HepG2 (cell line): ENCODE measurements around the gene MAN1C1. TPM values are rescaled to one million over a fixed set of nuclear protein-coding genes. Genes with fewer than 3 reads are reported as not detected.

Source experiments
- ATAC-seq: fragments of 200-7000 bp; cut with Tn5 transposase; 3 replicates; pipeline ENCODE4 v1.9.1; 2020; ENCODE audit warnings: mild to moderate bottlenecking, moderate library complexity
- BruUV-seq: library from RNA; stranded (reverse); fragments of 400-500 nt; replicated peaks from 2 replicates; lab custom pipeline; 2021; lab: Mats Ljungman, UMichigan
- CTCF ChIA-PET: fragments of 300-600 bp; formaldehyde crosslinking; extraction: SDS; loops from one replicate; lab custom pipeline; 2021; ENCODE audit warnings: low total read pairs, inconsistent platforms, low intra/inter-chr PET ratio; lab: Yijun Ruan, JAX
- POLR2A ChIA-PET: fragments of 350-600 bp; sonication (Branson Sonifier 250); formaldehyde crosslinking; loops from one replicate; lab custom pipeline; 2020; ENCODE audit warnings: antibody characterized with exemption, inconsistent platforms; lab: Yijun Ruan, JAX
- DNase-seq: peaks from one replicate; pipeline ENCODE4 v3.0.0-alpha.2; 2015; ENCODE audit warnings: low spot score
- FAIRE-seq: peaks from 3 replicates; lab custom pipeline; 2011; peaks lifted over from hg19 to GRCh38; lab: Jason Lieb, UNC
- H2AFZ ChIP-seq: one replicate; pipeline ENCODE4 v1.6.1; 2011; ENCODE audit warnings: low read length, inconsistent platforms
- H3K27ac ChIP-seq: fragments of 300-600 bp; 3 replicates; pipeline ENCODE4 v1.8.0; 2011; ENCODE audit warnings: mixed run types, mild to moderate bottlenecking, mixed read lengths, low read length, inconsistent platforms; ENCODE audit not compliant: insufficient read depth; ENCODE audit errors: extremely low read length
- H3K27me3 ChIP-seq, 2 experiments: fragments of 200-600 bp in 1 of 2; 2 replicates in 1 of 2; 3 replicates in 1 of 2; pipeline versions ENCODE4 v1.6.0 to v1.8.0; 2011; ENCODE audit warnings: low read length in 2 of 2, mild to moderate bottlenecking in 2 of 2, moderate library complexity in 2 of 2, inconsistent platforms in 1 of 2; ENCODE audit not compliant: insufficient read depth in 2 of 2, control insufficient read depth in 1 of 2
- H3K36me3 ChIP-seq, 2 experiments: fragments of 200-600 bp in 1 of 2; replicated peaks in 1 of 2; 2 replicates in 1 of 2; 3 replicates in 1 of 2; pipeline versions ENCODE4 v1.5.1 to v1.8.0; 2011; ENCODE audit warnings: low read length in 2 of 2, inconsistent platforms in 1 of 2; ENCODE audit not compliant: insufficient read depth in 2 of 2, control insufficient read depth in 1 of 2
- H3K4me1 ChIP-seq: 2 replicates; pipeline ENCODE4 v1.5.1; 2012; ENCODE audit warnings: low read length, inconsistent platforms; ENCODE audit not compliant: insufficient read depth
- H3K4me2 ChIP-seq: 2 replicates; pipeline ENCODE4 v1.6.0; 2011; ENCODE audit warnings: low read depth, low read length, inconsistent platforms
- H3K4me3 ChIP-seq, 3 experiments: fragments of 200-600 bp in 1 of 3; sonication (generic), shearing (Covaris generic) in 1 of 3; replicated peaks in 1 of 3; 2 replicates each; pipeline ENCODE4 v1.5.1; 2011 to 2016; ENCODE audit warnings: low read length in 3 of 3, inconsistent platforms in 2 of 3, low read depth in 2 of 3, mild to moderate bottlenecking in 2 of 3, control low read depth in 1 of 3, mixed read lengths in 1 of 3; ENCODE audit not compliant: insufficient read depth in 1 of 3
- H3K79me2 ChIP-seq: one replicate; pipeline ENCODE4 v1.6.1; 2011; ENCODE audit warnings: low read length, inconsistent platforms; ENCODE audit not compliant: insufficient read depth
- H3K9ac ChIP-seq: 2 replicates; pipeline ENCODE4 v1.6.0; 2011; ENCODE audit warnings: mild to moderate bottlenecking, low read depth, low read length, inconsistent platforms; ENCODE audit not compliant: insufficient read depth
- H3K9me3 ChIP-seq: 2 replicates; pipeline ENCODE4 v1.5.1; 2012; ENCODE audit warnings: mild to moderate bottlenecking, low read length
- H4K20me1 ChIP-seq: 2 replicates; pipeline ENCODE4 v1.6.0; 2011; ENCODE audit warnings: inconsistent platforms, mild to moderate bottlenecking, low read length, moderate library complexity; ENCODE audit not compliant: insufficient read depth
- ARID2 ChIP-seq: sonication (generic); formaldehyde crosslinking; IDR thresholded peaks from 2 replicates; pipeline ENCODE4 v1.8.1; 2022; ENCODE audit warnings: mild to moderate bottlenecking, missing genetic modification reagents, borderline replicate concordance
- ZMYM2 ChIP-seq: sonication (generic); formaldehyde crosslinking; IDR thresholded peaks from 2 replicates; pipeline ENCODE4 v1.8.0; 2022; ENCODE audit warnings: mild to moderate bottlenecking, missing genetic modification reagents
- ZNF382 ChIP-seq: sonication (generic); formaldehyde crosslinking; IDR thresholded peaks from 2 replicates; pipeline ENCODE4 v1.5.0; 2020; ENCODE audit warnings: missing genetic modification reagents, mild to moderate bottlenecking, borderline replicate concordance
- ZNF619 ChIP-seq: sonication (generic); formaldehyde crosslinking; IDR thresholded peaks from 2 replicates; pipeline ENCODE4 v1.4.0; 2020; ENCODE audit warnings: mild to moderate bottlenecking, missing genetic modification reagents
- ZNF75D ChIP-seq: sonication (generic); formaldehyde crosslinking; IDR thresholded peaks from 2 replicates; pipeline ENCODE4 v1.8.1; 2023; ENCODE audit warnings: missing genetic modification reagents, mild to moderate bottlenecking, borderline replicate concordance
- WGBS: methylation state at CpG from one replicate; pipeline ENCODE4 v1.1.6; 2017; ENCODE audit warnings: low lambda C conversion rate; 5-methylcytosine and 5-hydroxymethylcytosine counted together
- in situ Hi-C: cut with HindIII; loops from 2 replicates; pipeline ENCODE4 v1.10.0; 2017; ENCODE audit warnings: low pct_unique_long_range_greater_than_20kb; ENCODE audit not compliant: extremely low pct_ligation_motif_present
- intact Hi-C: fragments of 100-400 bp; cut with micrococcal nuclease; formaldehyde crosslinking; loops from one replicate; pipeline ENCODE4 v1.10.0; 2022; ENCODE audit not compliant: unreplicated experiment
- polyA plus RNA-seq, 8 experiments: library from polyadenylated mRNA; depleted of rRNA in 3 of 8; stranded (reverse) in 7 of 8; unstranded in 1 of 8; fragments of >200 nt; fragmentation: Illumina TruSeq in 4 of 8; extraction: Trizol in 4 of 8; gene quantifications; 2 replicates each; pipeline versions ENCODE4 v1.2.1 to v1.2.3, GENCODE V29; 2011 to 2016; ENCODE audit warnings: low read depth in 4 of 8, missing spikeins in 1 of 8, mixed read lengths in 1 of 8; ENCODE audit not compliant: insufficient read depth in 1 of 8
- total RNA-seq, 5 experiments: library from RNA; depleted of rRNA; stranded (reverse); fragments of >200 nt; fragmentation: Illumina TruSeq; extraction: Trizol; gene quantifications; 2 replicates each; pipeline ENCODE4 v1.2.3, GENCODE V29; 2016; ENCODE audit warnings: low read depth in 1 of 5
- TF ChIP-seq, protein P1 (sequence below): sonication (generic); formaldehyde crosslinking; IDR thresholded peaks from 2 replicates; pipeline ENCODE4 v1.5.0; 2020; ENCODE audit warnings: missing genetic modification reagents
- TF ChIP-seq, protein P2 (sequence below): sonication (generic); formaldehyde crosslinking; IDR thresholded peaks from 2 replicates; pipeline ENCODE4 v1.4.0; 2020; ENCODE audit warnings: missing genetic modification reagents
- TF ChIP-seq, protein P3 (sequence below): sonication (generic); formaldehyde crosslinking; IDR thresholded peaks from 2 replicates; pipeline ENCODE4 v1.4.0; 2020; ENCODE audit warnings: missing genetic modification reagents

The MAN1C1 gene
- total and polyA plus RNA-seq, 2 of the 13 experiments (the other 11 are each of a cell fraction or from before 2014, with no cell fraction given), result 0.18 to 0.49 TPM

DNA sequence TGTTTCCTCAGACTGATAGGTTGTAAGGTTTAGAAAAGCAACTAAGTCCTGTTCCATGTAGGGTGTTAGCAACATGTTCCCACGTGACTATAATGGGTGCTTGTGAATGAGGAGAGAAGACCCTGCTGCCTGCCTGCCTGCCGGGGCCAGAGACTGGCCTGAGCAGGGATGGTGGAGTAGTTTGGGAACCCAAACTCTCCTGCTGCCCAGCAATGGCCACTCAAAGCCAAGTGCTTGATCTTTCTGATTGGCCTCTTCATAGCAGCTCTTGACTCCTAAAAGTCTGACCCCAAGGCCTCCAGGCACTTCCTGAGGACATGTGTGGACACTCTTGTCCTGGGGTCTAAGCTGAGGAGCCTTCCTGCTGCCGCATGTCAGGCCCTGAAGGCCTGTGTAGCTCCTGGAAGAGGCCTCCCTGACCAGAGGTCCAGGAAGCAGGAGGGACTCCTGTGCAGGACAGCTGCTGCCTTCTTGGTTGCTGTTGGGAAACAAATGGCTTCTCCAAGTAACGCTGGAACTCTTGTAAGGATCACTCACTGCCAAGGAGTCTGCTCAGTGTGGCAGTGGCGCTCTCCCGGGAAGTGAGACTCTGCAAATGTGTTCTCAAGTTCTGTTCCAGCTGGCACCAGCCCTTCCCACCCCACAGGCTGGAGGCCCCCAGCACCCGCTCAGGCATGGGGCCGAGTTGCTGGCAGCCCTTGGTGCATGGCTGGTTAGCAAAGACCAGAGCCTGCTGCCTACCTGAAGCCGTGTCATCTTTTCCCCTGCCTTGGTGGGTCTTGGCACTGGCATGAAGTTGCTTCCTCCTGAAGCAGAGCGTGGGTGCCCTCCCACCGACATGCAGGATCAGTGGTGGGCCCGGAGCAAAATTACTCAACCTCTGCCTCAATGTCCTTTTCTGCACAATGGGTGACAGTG lies 35.5 kb downstream of the MAN1C1 start:
- intact Hi-C loops (no loop called here), in situ Hi-C loops (no loop called here)
- ATAC-seq (no peak), DNase-seq (no peak), FAIRE-seq (no peak)
- POLR2A ChIA-PET, result interaction anchor here (0.6 kb wide), 1 partner anchor 213 kb away, joined by 3 read pairs; no protein-coding TSS in a partner anchor
- Histone ChIP-seq H3K4me1 (no peaks in the 10 kb centered on the region), H3K9me3 (no peaks in the 10 kb centered on the region), H3K4me3 (no peak overlapping the region), H3K27me3 (peaks cover 3 to 38% of the 10 kb centered on the region in 2 experiments), H2AFZ (no peak overlapping the region), H3K9ac (no peak overlapping the region), H4K20me1 (no peaks in the 10 kb centered on the region), H3K27ac (no peak overlapping the region), H3K36me3 (no peaks in the 10 kb centered on the region), H3K4me2 (no peak overlapping the region), H3K79me2 (no peaks in the 10 kb centered on the region)
- no TSS peak for BruUV-seq
- no peak for TF ChIP-seq ZMYM2 (CRISPR knock-in tag)
- no peak for TF ChIP-seq ZNF382 (CRISPR knock-in tag)
- TF ChIP-seq ARID2 (CRISPR knock-in tag), result no peak
- TF ChIP-seq ZNF75D, result no peak
- TF ChIP-seq, protein P1, sequence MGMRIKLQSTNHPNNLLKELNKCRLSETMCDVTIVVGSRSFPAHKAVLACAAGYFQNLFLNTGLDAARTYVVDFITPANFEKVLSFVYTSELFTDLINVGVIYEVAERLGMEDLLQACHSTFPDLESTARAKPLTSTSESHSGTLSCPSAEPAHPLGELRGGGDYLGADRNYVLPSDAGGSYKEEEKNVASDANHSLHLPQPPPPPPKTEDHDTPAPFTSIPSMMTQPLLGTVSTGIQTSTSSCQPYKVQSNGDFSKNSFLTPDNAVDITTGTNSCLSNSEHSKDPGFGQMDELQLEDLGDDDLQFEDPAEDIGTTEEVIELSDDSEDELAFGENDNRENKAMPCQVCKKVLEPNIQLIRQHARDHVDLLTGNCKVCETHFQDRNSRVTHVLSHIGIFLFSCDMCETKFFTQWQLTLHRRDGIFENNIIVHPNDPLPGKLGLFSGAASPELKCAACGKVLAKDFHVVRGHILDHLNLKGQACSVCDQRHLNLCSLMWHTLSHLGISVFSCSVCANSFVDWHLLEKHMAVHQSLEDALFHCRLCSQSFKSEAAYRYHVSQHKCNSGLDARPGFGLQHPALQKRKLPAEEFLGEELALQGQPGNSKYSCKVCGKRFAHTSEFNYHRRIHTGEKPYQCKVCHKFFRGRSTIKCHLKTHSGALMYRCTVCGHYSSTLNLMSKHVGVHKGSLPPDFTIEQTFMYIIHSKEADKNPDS (CRISPR knock-in tag), result no peak
- TF ChIP-seq, protein P2, sequence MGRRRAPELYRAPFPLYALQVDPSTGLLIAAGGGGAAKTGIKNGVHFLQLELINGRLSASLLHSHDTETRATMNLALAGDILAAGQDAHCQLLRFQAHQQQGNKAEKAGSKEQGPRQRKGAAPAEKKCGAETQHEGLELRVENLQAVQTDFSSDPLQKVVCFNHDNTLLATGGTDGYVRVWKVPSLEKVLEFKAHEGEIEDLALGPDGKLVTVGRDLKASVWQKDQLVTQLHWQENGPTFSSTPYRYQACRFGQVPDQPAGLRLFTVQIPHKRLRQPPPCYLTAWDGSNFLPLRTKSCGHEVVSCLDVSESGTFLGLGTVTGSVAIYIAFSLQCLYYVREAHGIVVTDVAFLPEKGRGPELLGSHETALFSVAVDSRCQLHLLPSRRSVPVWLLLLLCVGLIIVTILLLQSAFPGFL, result no peak
- no peak for TF ChIP-seq ZNF619 (CRISPR knock-in tag)
- TF ChIP-seq, protein P3, sequence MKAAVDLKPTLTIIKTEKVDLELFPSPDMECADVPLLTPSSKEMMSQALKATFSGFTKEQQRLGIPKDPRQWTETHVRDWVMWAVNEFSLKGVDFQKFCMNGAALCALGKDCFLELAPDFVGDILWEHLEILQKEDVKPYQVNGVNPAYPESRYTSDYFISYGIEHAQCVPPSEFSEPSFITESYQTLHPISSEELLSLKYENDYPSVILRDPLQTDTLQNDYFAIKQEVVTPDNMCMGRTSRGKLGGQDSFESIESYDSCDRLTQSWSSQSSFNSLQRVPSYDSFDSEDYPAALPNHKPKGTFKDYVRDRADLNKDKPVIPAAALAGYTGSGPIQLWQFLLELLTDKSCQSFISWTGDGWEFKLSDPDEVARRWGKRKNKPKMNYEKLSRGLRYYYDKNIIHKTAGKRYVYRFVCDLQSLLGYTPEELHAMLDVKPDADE (CRISPR knock-in tag), result no peak
- CTCF ChIA-PET, result no interaction called here
- 39% methylated on average over 2 of the region's 12 CpGs for WGBS
